Caco-2 (cell line): ENCODE results near the gene DUOX2. TPM values are rescaled to one million over a fixed set of nuclear protein-coding genes. Genes with fewer than 3 reads are reported as not detected.

Experiments
- BruUV-seq: library from RNA; stranded (reverse); fragments of 400-500 nt; replicated peaks from 2 replicates; lab custom pipeline; 2021; lab: Mats Ljungman, UMichigan
- CTCF ChIA-PET: fragments of 300-600 bp; sonication (Branson Sonifier 250); formaldehyde crosslinking; loops from one replicate; lab custom pipeline; 2022; ENCODE audit warnings: antibody characterized with exemption; lab: Charles Lee
- POLR2A ChIA-PET: fragments of 300-600 bp; sonication (Branson Sonifier 250); formaldehyde crosslinking; loops from one replicate; lab custom pipeline; 2022; ENCODE audit warnings: antibody characterized with exemption; lab: Charles Lee
- DNase-seq, 2 experiments: peaks; one replicate each; pipeline versions ENCODE4 v3.0.0 to v3.0.0-alpha.2; 2020 to 2022
- H3K27me3 ChIP-seq: replicated peaks from 2 replicates; pipeline ENCODE4 v1.6.0; 2011; ENCODE audit warnings: low read length; ENCODE audit not compliant: control insufficient read depth, insufficient read depth
- H3K36me3 ChIP-seq: 2 replicates; pipeline ENCODE4 v1.5.1; 2011; ENCODE audit warnings: low read length; ENCODE audit not compliant: control insufficient read depth, insufficient read depth
- H3K4me1 ChIP-seq: fragments of 250-450 bp; sonication (Bioruptor Pico); 2 replicates; pipeline ENCODE4 v1.5.1; 2020; ENCODE audit warnings: mild to moderate bottlenecking
- H3K4me3 ChIP-seq: 2 replicates; pipeline ENCODE4 v1.5.1; 2011; ENCODE audit warnings: low read depth, mild to moderate bottlenecking, control low read depth, low read length
- H3K9me3 ChIP-seq: fragments of 250-450 bp; sonication (Bioruptor Pico); 2 replicates; pipeline ENCODE4 v1.5.1; 2020; ENCODE audit warnings: mild to moderate bottlenecking, moderate library complexity
- H3K27ac Mint-ChIP-seq: one replicate; pipeline ENCODE4 v1.8.0; 2022; ENCODE audit warnings: mixed read lengths; ENCODE audit not compliant: unreplicated experiment
- H3K27me3 Mint-ChIP-seq: one replicate; pipeline ENCODE4 v1.8.0; 2022; ENCODE audit warnings: mixed read lengths; ENCODE audit not compliant: insufficient read depth, unreplicated experiment
- H3K36me3 Mint-ChIP-seq: one replicate; pipeline ENCODE4 v1.8.0; 2022; ENCODE audit warnings: mild to moderate bottlenecking, mixed read lengths; ENCODE audit not compliant: insufficient read depth, unreplicated experiment
- H3K4me1 Mint-ChIP-seq: one replicate; pipeline ENCODE4 v1.8.0; 2022; ENCODE audit warnings: low read depth, mixed read lengths; ENCODE audit not compliant: unreplicated experiment
- H3K4me3 Mint-ChIP-seq: one replicate; pipeline ENCODE4 v1.8.0; 2022; ENCODE audit warnings: mild to moderate bottlenecking, moderate library complexity, mixed read lengths; ENCODE audit not compliant: unreplicated experiment
- H3K9me3 Mint-ChIP-seq: one replicate; pipeline ENCODE4 v1.8.0; 2022; ENCODE audit warnings: mixed read lengths; ENCODE audit not compliant: unreplicated experiment
- CTCF ChIP-seq, 2 experiments: fragments of 200-600 bp in 1 of 2; IDR thresholded peaks; 1 replicate in 1 of 2; 2 replicates in 1 of 2; pipeline versions ENCODE4 v1.5.1 to v1.8.0; 2011 to 2022; ENCODE audit warnings: antibody characterized with exemption in 1 of 2, control low read depth in 1 of 2, inconsistent platforms in 1 of 2, low read depth in 1 of 2, low read length in 1 of 2, mild to moderate bottlenecking in 1 of 2, moderate library complexity in 1 of 2; ENCODE audit not compliant: insufficient read depth in 1 of 2, severe bottlenecking in 1 of 2, unreplicated experiment in 1 of 2
- intact Hi-C: fragments of 100-400 bp; cut with micrococcal nuclease; formaldehyde crosslinking; loops from one replicate; pipeline ENCODE4 v1.10.0; 2022; ENCODE audit not compliant: unreplicated experiment
- total RNA-seq: library from RNA; stranded (reverse); gene quantifications from 2 replicates; pipeline ENCODE4 v1.2.3, GENCODE V29; 2022

The DUOX2 gene
- total RNA-seq, 1 experiment from 2014 or later = 6.9 TPM

- Mint-ChIP-seq H3K27me3 (no peaks in the 10 kb centered on the region), H3K9me3 (no peaks in the 10 kb centered on the region), H3K4me1 (no peaks in the 10 kb centered on the region), H3K36me3 (no peaks in the 10 kb centered on the region), H3K27ac (no peak overlapping the region), H3K4me3 (no peak overlapping the region)
- Histone ChIP-seq H3K27me3 (no peaks in the 10 kb centered on the region), H3K4me1 (no peaks in the 10 kb centered on the region), H3K9me3 (no peaks in the 10 kb centered on the region), H3K4me3 (no peak overlapping the region), H3K36me3 (no peaks in the 10 kb centered on the region)
- ChIA-PET CTCF (interaction anchor here (0.5 to 1.5 kb wide), 2 partner anchors 10 to 102 kb away, joined by 4 to 6 read pairs; no protein-coding TSS in a partner anchor), POLR2A (no interaction called here)
- TF ChIP-seq CTCF (IDR thresholded peaks at IDR 0.05; ENCODE audit: insufficient read depth in 1 of 2, low read depth in 1 of 2, low read length in 1 of 2, severe bottlenecking in 1 of 2, unreplicated experiment in 1 of 2) = no peak
- DNase-seq = no peak
- intact Hi-C loops = no loop called here
- BruUV-seq = no TSS peak
These were observed 19.0 kb upstream of the DUOX2 start for GRCh38 chr15:45132844-45133560.

DNA sequence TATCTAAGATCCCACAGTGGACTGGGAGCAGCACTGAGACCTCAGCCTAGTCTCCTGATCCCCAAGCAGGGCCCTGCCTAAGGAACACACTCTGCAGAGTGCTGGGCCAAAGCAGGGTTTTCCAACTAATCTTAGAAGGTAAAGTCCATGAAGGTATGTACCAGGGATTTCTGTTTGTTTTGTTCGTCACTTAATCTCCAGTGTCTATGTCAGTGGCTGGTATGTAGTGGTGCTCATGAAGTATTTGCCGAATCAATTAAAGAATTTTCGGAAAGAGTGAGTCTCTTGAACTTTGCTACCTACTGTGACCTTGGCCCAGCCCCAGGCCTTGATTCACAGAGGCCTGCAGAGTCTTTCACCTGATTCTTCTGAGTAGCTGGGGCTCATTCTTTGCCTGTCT lies 17.5 kb upstream of the DUOX2 start:
- TF ChIP-seq CTCF (IDR thresholded peaks at IDR 0.05; ENCODE audit: insufficient read depth in 1 of 2, low read depth in 1 of 2, low read length in 1 of 2, severe bottlenecking in 1 of 2, unreplicated experiment in 1 of 2) = no peak
- H3K4me1 ChIP-seq = no peaks in the 10 kb centered on the region
- intact Hi-C loops = no loop called here
- no peaks in the 10 kb centered on the region for H3K36me3 Mint-ChIP-seq
- H3K27me3 ChIP-seq = no peaks in the 10 kb centered on the region
- peaks cover under 1% of the 10 kb centered on the region for H3K4me1 Mint-ChIP-seq
- DNase-seq = no peak
- no peaks in the 10 kb centered on the region for H3K27me3 Mint-ChIP-seq
- ChIA-PET POLR2A (no interaction called here), CTCF (interaction anchor here (0.9 to 1.0 kb wide), 2 partner anchors 13 to 36 kb away, joined by 3 read pairs; no protein-coding TSS in a partner anchor)
- no TSS peak for BruUV-seq
- H3K36me3 ChIP-seq = no peaks in the 10 kb centered on the region
- no peaks in the 10 kb centered on the region for H3K9me3 ChIP-seq
- peaks cover under 1% of the 10 kb centered on the region for H3K9me3 Mint-ChIP-seq
- no peak overlapping the region for H3K27ac Mint-ChIP-seq
- no peak overlapping the region for H3K4me3 ChIP-seq
- H3K4me3 Mint-ChIP-seq = no peak overlapping the region

DNA sequence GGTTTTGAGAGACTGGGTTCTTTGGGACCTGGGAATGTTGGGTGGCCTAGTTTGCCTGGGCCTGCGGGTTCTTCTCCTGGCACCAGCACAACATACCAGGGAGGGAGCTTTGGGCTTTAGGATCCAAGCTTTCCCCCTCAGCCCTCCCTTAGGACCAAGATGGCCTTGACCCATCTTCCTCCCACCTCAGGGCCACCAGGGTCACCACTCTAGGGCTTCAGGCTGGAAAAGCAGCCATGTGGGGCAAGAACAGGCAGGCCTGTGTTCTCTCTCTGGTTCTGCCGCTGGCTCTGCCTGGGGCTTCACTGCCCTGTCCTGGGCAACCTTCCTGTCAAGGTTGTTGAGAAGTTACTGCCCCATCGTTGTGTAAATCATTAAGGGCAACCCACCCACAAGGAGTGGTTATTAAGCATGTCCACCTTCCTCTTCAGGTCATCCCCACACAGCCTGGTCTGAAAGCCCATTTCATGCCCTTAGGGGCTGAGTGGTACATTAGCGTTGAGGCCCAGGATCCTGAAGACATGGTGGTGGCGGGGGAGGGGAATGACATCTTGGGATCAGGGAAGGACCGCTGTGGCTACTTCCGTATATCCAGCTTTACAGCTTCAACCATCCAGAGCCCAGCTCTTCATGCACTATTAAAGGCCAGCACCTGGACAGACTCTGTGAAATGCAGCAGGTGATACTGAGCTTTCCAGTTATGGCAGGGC lies 16.5 kb upstream of the DUOX2 start:
- Mint-ChIP-seq H3K27ac (no peak overlapping the region), H3K4me1 (peaks cover 8% of the 10 kb centered on the region), H3K9me3 (peaks cover 11% of the 10 kb centered on the region), H3K27me3 (no peaks in the 10 kb centered on the region), H3K4me3 (no peak overlapping the region), H3K36me3 (no peaks in the 10 kb centered on the region)
- no TSS peak for BruUV-seq
- CTCF ChIA-PET = interaction anchor here (0.7 to 0.9 kb wide), 2 partner anchors 12 to 320 kb away, joined by 3 read pairs; no protein-coding TSS in a partner anchor
- no peaks in the 10 kb centered on the region for H3K36me3 ChIP-seq
- DNase-seq = no peak
- intact Hi-C loops = no loop called here
- H3K27me3 ChIP-seq = no peaks in the 10 kb centered on the region
- no peak for TF ChIP-seq CTCF (IDR thresholded peaks at IDR 0.05; ENCODE audit: insufficient read depth in 1 of 2, low read depth in 1 of 2, low read length in 1 of 2, severe bottlenecking in 1 of 2, unreplicated experiment in 1 of 2)
- H3K4me1 ChIP-seq = no peaks in the 10 kb centered on the region
- no peaks in the 10 kb centered on the region for H3K9me3 ChIP-seq
- POLR2A ChIA-PET = no interaction called here
- H3K4me3 ChIP-seq = no peak overlapping the region
